Measurements from ENCODE around the gene HBB. TPM values are rescaled to one million over a fixed set of nuclear protein-coding genes. Genes with fewer than 3 reads are reported as not detected.
"Not testable (repeated sequence)": the region's sequence is repeated elsewhere in the genome, so short reads cannot be mapped to it uniquely, and the experiment has no call there.

HBB gene
- not detected for total RNA-seq

DNA sequence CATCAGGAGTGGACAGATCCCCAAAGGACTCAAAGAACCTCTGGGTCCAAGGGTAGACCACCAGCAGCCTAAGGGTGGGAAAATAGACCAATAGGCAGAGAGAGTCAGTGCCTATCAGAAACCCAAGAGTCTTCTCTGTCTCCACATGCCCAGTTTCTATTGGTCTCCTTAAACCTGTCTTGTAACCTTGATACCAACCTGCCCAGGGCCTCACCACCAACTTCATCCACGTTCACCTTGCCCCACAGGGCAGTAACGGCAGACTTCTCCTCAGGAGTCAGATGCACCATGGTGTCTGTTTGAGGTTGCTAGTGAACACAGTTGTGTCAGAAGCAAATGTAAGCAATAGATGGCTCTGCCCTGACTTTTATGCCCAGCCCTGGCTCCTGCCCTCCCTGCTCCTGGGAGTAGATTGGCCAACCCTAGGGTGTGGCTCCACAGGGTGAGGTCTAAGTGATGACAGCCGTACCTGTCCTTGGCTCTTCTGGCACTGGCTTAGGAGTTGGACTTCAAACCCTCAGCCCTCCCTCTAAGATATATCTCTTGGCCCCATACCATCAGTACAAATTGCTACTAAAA is at the start of gene HBB:
HBB (minus strand) TSS at position 340 of the 579 bp plus-strand sequence; CDS start at position 290, 50 bp downstream.
- Mint-ChIP-seq H3K36me3 (no peaks in the 10 kb centered on the region), H3K27ac (no peak within 1 kb of the TSS), H3K9me3 (no peaks in the 10 kb centered on the region)
- DNase-seq (ENCODE audit: low spot score in 2 of 2) (no peak), ATAC-seq (no peak)

- no peaks in the 10 kb centered on the region for H3K36me3 Mint-ChIP-seq
- no peaks in the 10 kb centered on the region for H3K9me3 Mint-ChIP-seq
- H3K27ac Mint-ChIP-seq: no peak overlapping the region
- DNase-seq (ENCODE audit: low spot score in 2 of 2): no peak
- no peak for ATAC-seq
These were observed 48.7 kb upstream of the HBB start for GRCh38 chr11:5275369-5276110.

GRCh38 chr11:5274395-5274794 is 47.5 kb upstream of the HBB start:
- DNase-seq (ENCODE audit: low spot score in 2 of 2): no peak
- no peaks in the 10 kb centered on the region for H3K9me3 Mint-ChIP-seq
- no peak overlapping the region for H3K27ac Mint-ChIP-seq
- ATAC-seq: no peak
- no peaks in the 10 kb centered on the region for H3K36me3 Mint-ChIP-seq

GRCh38 chr11:5272395-5273017 is 45.6 kb upstream of the HBB start:
- Mint-ChIP-seq H3K9me3 (no peaks in the 10 kb centered on the region), H3K36me3 (no peaks in the 10 kb centered on the region), H3K27ac (no peak overlapping the region)
- DNase-seq (ENCODE audit: low spot score in 2 of 2): no peak
- no peak for ATAC-seq

GRCh38 chr11:5269715-5270147 is 42.9 kb upstream of the HBB start, which contains the start of gene HBE1:
HBE1 (minus strand) TSS chr11:5269945; CDS start chr11:5269890, 55 bp downstream.
- no peaks in the 10 kb centered on the region for H3K9me3 Mint-ChIP-seq
- DNase-seq (ENCODE audit: low spot score in 2 of 2): no peak
- H3K27ac Mint-ChIP-seq: no peak within 1 kb of the TSS
- ATAC-seq: no peak
- no peaks in the 10 kb centered on the region for H3K36me3 Mint-ChIP-seq

GRCh38 chr11:5267033-5267563 is 40.2 kb upstream of the HBB start:
- Mint-ChIP-seq H3K9me3 (no peaks in the 10 kb centered on the region), H3K27ac (no peak overlapping the region), H3K36me3 (no peaks in the 10 kb centered on the region)
- DNase-seq (ENCODE audit: low spot score in 2 of 2) (no peak), ATAC-seq (no peak)

- no peak for ATAC-seq
- Mint-ChIP-seq H3K27ac (no peak overlapping the region), H3K9me3 (no peaks in the 10 kb centered on the region), H3K36me3 (no peaks in the 10 kb centered on the region)
- no peak for DNase-seq (ENCODE audit: low spot score in 2 of 2)
These were observed 39.7 kb upstream of the HBB start for GRCh38 chr11:5266609-5267008.

DNA sequence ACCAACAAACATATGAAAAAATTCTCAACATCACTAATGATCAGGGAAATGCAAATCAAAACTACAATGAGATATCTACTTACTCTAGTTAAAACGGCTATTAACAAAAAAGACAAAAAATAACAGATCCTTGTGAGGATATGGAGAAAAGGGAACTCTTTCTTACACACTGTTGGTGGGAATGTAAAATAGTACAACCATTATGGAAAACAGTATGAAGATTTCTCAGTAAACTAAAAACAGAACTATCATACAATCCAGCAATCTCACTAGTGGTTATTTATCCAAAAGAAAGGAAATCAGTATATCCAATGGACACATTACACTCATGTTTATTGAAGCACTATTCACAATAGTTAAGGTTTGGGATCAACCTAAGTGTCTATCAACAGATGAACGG is 39.0 kb upstream of the HBB start:
- Mint-ChIP-seq H3K9me3 (no peaks in the 10 kb centered on the region), H3K27ac (no peak overlapping the region), H3K36me3 (no peaks in the 10 kb centered on the region)
- no peak for ATAC-seq
- no peak for DNase-seq (ENCODE audit: low spot score in 2 of 2)

GRCh38 chr11:5258543-5259262 is 31.8 kb upstream of the HBB start:
- H3K27ac Mint-ChIP-seq: no peak overlapping the region
- no peaks in the 10 kb centered on the region for H3K9me3 Mint-ChIP-seq
- ATAC-seq: no peak
- H3K36me3 Mint-ChIP-seq: peaks cover 0 to 7% of the 10 kb centered on the region in 2 donors
- no peak for DNase-seq (ENCODE audit: low spot score in 2 of 2)

DNA sequence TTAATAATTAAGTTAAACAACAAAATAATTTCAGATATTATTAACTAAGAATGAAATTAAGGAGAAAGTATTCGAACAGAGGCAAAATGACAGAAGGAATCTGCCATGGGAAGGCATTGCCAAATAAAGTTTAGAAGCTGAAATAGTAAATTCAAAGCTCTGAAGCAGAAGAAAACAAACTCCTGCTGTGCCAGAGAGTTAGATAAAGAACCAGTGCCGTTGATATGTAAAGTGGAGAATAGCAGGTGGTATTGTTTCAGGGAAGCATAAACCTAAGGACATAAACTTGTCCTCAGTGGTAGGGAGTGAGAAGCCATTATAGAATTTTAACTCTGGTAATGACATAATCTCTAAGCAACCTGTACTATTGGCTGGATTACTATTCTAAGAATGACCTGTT is 30.4 kb upstream of the HBB start:
- H3K9me3 Mint-ChIP-seq: no peaks in the 10 kb centered on the region
- H3K27ac Mint-ChIP-seq: no peak overlapping the region
- ATAC-seq: no peak
- DNase-seq (ENCODE audit: low spot score in 2 of 2): no peak
- H3K36me3 Mint-ChIP-seq: peaks cover 0 to 7% of the 10 kb centered on the region in 2 donors

- H3K9me3 Mint-ChIP-seq; H3K36me3 Mint-ChIP-seq; DNase-seq (ENCODE audit: low spot score in 2 of 2); ATAC-seq: not testable (repeated sequence)
- H3K27ac Mint-ChIP-seq: peak within 1 kb of the TSS in 1 of 2 donors; percentile 25
These were observed 28.0 kb upstream of the HBB start, which contains the start of gene HBG2 for GRCh38 chr11:5254646-5255413. HBG2 (minus strand) TSS chr11:5254781; CDS start chr11:5254728, 53 bp downstream.

DNA sequence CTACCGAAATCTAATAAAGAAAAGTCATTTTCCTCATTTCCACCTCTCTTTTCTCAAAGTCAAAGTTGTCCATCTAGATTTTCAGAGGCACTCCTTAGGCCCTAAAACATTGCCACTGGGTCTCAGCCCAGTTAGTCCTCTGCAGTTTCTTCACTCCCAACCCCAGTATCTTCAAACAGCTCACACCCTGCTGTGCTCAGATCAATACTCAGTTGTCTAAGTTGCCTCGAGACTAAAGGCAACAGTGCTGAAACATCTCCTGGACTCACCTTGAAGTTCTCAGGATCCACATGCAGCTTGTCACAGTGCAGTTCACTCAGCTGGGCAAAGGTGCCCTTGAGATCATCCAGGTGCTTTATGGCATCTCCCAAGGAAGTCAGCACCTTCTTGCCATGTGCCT is 27.2 kb upstream of the HBB start:
- not testable (repeated sequence) for H3K36me3 Mint-ChIP-seq, ATAC-seq

DNA sequence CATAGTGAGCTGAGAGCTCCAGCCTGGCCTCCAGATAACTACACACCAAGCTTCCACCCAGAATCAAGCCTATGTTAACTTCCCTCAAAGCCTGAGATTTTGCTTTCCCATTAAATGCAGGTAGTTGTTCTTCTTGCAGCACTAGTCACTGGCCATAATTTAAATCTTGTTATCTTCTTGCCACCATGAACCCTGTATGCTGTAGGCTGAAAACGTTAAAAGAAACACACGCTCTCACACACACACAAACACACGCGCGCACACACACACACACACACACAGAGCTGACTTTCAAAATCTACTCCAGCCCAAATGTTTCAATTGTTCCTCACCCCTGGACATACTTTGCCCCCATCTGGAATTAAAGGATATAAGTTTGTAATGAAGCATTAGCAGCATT is 26.6 kb upstream of the HBB start:
- H3K27ac Mint-ChIP-seq; ATAC-seq; H3K36me3 Mint-ChIP-seq; H3K9me3 Mint-ChIP-seq; DNase-seq (ENCODE audit: low spot score in 2 of 2): not testable (repeated sequence)

More for the DNA sequence above, 27.2 kb upstream of the HBB start:
- not testable (repeated sequence) for H3K9me3 Mint-ChIP-seq; DNase-seq (ENCODE audit: low spot score in 2 of 2); H3K27ac Mint-ChIP-seq

GRCh38 chr11:5252919-5253265 is 26.0 kb upstream of the HBB start:
- no peak for DNase-seq (ENCODE audit: low spot score in 2 of 2)
- Mint-ChIP-seq H3K36me3 (peaks cover 0 to 5% of the 10 kb centered on the region in 2 donors), H3K9me3 (no peaks in the 10 kb centered on the region), H3K27ac (no peak overlapping the region)
- no peak for ATAC-seq

GRCh38 chr11:5252192-5252918 is 25.5 kb upstream of the HBB start:
- ATAC-seq (no peak), DNase-seq (ENCODE audit: low spot score in 2 of 2) (no peak)
- H3K27ac Mint-ChIP-seq: no peak overlapping the region
- no peaks in the 10 kb centered on the region for H3K36me3 Mint-ChIP-seq
- H3K9me3 Mint-ChIP-seq: no peaks in the 10 kb centered on the region

DNA sequence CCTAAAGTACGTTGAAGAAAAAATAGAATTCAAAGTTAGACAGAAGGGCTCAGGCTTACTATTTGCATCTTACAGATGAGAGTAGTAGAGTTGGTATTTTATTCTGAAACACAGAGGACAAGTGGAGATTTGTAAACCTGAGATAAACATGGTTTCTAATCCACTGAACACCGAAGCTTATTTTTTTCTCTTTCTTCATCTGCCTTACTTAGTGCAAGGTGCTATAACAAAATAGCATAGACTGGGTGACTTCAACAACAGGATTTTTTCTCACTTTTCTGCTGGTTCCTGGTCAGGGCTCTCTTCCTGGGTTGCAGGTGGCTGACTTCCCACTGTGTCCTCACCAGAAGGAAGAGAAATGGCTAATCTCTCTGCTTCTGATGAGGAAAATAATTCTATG is 24.9 kb upstream of the HBB start:
- no peak overlapping the region for H3K27ac Mint-ChIP-seq
- no peaks in the 10 kb centered on the region for H3K9me3 Mint-ChIP-seq
- no peaks in the 10 kb centered on the region for H3K36me3 Mint-ChIP-seq
- ATAC-seq: no peak
- DNase-seq (ENCODE audit: low spot score in 2 of 2): no peak

All from activated naive CD4-positive, alpha-beta T cell treated with anti-CD3 and anti-CD28 coated beads, Interleukin-2, amount 50 U/mL, for 72 hours (primary cell).